ENCODE measurements around the gene GAB4.
"Not testable (repeated sequence)": the region's sequence is repeated elsewhere in the genome, so short reads cannot be mapped to it uniquely, and the experiment has no call there.

The GAB4 gene

DNA sequence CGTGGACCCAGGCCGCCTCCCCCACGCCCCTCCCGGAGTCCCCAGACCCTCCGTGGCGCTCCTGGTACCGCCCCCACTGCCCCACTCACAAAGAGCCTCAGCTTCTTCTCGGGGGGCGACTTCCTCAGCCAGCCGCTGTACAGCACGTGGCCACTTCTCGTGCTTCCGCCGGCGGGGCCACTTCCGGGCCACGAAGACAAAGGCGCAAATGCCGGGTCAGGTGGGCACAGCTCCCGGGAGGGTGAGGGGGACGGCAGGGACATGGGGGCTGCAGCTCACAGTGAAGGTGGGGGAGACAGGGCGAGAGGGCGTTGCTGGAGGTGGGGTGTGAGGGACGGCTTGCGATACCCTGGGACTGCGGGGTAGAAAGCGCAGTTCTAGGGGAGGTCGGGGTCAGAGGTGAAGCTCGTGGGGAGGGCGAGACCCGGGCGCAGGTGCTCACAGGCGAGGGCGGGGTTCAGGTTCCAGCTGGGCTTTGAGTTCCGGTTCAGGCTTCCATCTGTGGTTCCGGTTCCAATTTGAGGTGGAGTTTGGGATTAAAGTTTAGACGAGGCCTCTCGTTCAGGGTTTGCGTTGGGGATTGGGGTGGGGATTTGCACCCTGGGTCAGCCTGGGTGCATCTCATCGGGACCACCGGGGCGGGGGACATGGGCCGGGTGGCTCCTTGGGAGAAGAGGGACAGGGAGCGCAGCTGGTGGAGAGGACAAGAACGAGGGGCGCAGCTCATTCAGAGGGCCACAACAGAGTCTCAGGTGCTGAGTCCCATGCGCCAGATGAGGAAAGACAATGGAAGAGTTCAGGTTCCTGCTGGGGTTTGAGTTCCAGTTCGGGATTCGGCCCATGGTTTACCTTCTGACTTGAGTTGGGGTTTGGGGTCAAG is at the start of gene GAB4:
Gene GAB4, minus strand, starts transcription at position 371 of the 880 bp plus-strand sequence. Its CDS starts 108 bp downstream, at position 263.
- no peak for DNase-seq (ENCODE audit: low read depth)

DNA sequence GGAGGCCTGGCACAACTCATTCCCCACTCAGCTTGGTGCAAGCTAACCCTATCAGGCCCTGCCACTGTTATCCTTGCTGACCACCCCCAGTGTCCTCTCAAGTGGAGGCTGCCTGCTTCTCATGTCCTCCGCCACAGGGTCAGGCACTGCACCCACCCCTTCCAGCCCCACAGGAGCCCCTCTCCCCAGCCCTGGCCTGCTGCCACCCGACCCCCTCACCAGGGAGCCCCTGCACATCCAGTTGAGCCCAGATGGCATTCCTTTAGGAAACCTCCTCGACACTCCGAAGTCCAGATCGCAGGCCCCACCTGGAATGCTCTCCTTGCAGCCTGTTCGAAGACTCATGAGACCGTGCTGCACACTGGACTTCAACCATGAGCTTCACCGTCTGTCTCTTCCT is 48.8 kb upstream of the GAB4 start:
- DNase-seq (ENCODE audit: low read depth), result no peak

DNA sequence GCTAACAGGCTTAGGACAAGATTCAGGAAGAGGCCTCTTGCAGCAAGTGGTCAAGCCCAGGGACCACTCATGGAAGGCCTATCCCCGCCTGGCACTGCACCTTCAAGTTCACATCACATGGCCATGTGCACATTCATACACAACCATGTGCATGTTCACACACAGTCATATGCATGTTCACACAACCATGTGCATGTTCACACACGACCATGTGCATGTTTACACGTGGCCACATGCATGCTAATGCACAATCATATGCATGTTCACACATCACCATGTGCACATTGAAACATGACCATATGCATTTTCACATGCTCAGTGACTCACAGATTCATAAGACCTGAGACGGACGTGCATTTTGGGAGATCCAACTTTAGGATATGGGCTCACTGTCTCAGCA is 48.0 kb upstream of the GAB4 start:
- DNase-seq (ENCODE audit: low read depth), result no peak

GRCh38 chr22:17047656-17048055 is 39.6 kb upstream of the GAB4 start:
- DNase-seq (ENCODE audit: low read depth), result no peak

- DNase-seq (ENCODE audit: low read depth), result no peak
Observed at GRCh38 chr22:17046566-17047348, 38.7 kb upstream of the GAB4 start.

DNA sequence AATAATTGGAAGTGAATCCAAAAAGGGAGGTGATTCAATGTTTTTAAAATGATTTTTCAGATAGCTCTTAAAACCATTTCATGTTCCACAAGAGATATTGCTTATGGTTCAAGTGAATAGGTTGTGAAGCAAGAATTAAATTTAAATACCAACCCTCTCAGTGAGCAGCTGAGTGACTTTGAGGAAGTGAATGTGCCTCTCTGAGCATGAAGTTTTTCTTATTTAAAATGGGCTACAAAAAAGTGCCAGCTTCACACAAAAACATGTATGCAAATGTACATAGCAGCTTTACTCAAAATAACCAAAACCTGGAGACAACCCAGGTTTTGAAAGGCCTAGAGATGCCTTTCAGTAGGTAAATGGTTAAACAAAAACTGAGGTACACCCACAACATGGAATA is 35.5 kb upstream of the GAB4 start:
- no peak for DNase-seq (ENCODE audit: low read depth)

DNA sequence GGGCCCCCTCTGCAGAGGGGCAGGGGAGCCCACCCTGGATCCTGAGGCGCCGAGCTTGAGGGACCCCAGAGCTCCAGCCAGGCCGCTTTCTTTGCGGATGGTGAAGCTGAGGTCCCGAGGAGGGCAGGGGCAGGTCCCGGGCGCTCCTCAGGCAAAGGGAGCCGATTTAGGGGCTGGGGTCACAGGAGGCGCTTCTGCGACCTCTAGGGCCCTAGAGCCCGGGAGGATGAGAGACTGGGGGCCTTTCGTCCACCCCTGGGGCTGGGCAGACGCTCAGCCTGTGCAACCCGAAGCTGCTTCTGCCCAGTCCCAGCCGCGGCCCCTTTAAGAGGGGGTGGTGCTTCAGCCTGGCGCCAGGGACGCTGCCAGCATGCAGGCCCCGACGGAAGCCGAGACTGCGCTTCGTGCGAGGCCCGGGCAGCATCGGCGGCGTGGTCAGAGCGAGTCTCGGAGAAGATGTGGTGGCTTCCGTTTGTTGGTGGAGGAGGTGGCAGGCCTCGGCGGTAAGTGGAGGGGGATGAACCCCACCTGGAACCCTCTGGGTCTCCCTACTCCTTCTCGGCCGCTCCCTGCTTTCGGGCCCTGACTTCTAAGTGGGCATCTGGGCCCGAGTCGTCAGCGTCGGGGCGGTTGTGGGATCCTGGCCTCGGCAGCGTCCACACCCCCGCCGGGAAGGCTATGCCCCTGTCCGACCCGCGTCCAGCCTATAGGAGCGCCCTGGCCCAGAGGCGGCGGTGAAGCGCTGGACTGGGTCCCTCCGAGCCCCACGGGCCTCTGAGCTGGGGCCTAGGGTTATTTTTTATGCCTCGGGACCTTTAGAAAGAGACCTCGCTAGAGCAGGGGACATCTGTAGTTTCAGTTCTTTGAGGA is 29.1 kb upstream of the GAB4 start:
- not testable (repeated sequence) for DNase-seq (ENCODE audit: low read depth)

- not testable (repeated sequence) for DNase-seq (ENCODE audit: low read depth)
Observed at GRCh38 chr22:17035976-17036841, 28.2 kb upstream of the GAB4 start.

DNA sequence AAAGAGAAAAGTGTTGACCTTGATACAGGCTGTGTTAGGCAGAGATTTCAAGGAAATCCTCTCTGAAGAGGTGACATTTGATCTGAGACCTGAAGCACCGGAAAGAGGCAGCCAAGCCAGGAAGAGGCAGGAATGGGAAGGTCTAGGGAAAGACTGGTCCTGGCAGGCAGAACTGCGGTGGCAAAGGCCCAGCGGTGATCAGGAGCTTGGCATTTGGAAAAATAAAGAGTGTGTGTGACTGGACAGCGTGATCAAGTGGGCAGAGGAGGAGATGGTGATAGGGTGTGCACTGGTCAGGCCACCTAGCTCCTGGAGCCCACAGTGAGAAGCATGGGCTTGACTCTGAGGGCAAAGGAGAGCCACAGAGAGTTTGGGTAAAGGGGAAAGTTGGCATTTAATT is 27.2 kb upstream of the GAB4 start:
- no peak for DNase-seq (ENCODE audit: low read depth)

DNA sequence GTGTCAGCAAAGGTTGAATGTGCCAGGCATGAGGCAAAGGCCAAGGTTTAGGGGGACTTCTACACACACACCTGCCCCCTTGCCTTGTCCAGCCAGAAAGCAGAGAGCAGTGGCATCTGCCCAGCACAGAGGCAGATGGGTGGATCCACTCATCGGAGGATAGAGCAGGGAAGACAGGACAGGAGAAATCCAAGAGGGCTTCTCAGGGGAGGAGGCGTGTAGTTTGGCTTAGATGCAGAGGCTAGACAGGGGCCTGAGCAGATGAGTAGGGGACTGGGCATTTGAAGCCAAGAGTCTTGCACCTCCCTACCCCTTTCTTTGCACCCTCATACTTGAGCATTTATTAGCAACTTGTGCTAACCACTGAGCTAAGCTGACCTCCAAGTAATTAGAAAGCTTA is 26.5 kb upstream of the GAB4 start:
- DNase-seq (ENCODE audit: low read depth), result not testable (repeated sequence)

GRCh38 chr22:17032277-17032676 is 24.3 kb upstream of the GAB4 start:
- not testable (repeated sequence) for DNase-seq (ENCODE audit: low read depth)

- DNase-seq (ENCODE audit: low read depth), result not testable (repeated sequence)
Observed at GRCh38 chr22:17024380-17024779, 16.4 kb upstream of the GAB4 start.

GRCh38 chr22:17015552-17015951 is 7.5 kb upstream of the GAB4 start:
- not testable (repeated sequence) for DNase-seq (ENCODE audit: low read depth)

DNA sequence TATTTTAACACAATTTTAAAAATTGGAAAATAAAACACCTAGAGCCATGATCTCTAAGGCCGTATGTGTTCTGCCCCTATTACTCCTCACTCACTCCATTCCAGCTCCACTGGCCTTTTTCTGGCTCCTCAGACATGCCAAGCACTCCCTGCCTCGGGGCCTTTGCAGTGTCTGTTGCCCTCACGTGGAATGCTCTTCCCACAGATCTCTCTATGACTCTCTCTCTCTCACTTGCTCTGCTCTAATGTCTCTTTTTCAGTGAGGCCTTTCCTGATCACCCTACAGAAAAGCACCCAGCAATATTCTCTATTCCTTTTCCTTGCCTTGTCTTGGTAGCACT is 6.0 kb upstream of the GAB4 start:
- DNase-seq (ENCODE audit: low read depth), result not testable (repeated sequence)

- DNase-seq (ENCODE audit: low read depth), result no peak
Observed at GRCh38 chr22:17013396-17014100, 5.5 kb upstream of the GAB4 start.

DNA sequence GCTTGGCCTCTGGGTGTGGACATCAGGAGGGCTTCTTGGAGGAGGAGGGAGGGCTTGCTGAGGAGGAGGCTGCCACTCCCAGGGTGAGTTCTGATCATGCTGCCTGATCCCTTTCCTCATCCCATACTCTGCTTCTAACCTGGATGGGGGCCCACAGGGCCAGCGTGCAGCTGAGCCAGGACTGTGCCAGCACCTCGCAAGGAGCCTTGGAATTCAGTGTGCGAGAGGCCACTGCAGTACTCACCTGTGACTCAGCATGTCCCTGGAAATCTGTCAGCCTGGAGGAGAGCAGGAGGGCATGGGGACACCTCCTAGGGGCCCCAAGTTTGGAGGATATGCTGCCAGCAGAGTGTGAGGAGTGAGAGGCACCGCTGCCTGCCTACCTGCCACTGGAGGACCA is 4.2 kb upstream of the GAB4 start:
- no peak for DNase-seq (ENCODE audit: low read depth)

DNA sequence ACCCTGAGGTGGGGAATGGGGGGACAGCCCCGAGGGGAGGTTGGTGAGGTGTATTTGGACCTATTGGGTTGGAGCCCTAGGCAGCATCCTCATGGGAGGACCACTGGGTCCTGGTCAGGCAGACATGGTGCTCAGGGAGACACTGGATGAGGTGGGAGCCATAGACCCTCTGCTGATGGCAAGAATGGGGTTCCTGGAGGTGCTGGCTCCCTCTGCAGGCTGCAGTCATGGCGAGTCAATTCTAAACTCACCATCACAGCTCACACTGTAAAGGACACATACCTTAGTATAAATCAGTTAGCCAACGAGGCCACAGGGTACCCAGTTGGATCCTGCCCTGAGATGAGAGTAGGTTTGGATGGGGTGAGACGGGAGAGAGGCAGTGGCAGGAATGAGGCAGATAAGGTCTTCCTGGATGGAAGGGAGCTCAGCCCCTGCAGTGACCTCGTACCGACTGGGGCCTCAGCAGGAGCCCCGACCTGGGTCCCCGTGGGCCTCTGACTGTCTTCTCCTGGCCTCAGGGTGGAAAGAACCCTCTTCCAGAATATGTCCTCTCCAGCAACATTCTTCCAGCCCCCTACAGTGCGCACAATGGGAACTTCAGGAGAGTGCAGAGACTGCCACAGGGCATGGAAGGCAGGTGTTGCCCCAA is 1.7 kb upstream of the GAB4 start:
- no peak for DNase-seq (ENCODE audit: low read depth)

GRCh38 chr22:17007257-17007656 is 765 bp downstream of the GAB4 start:
- no peak for DNase-seq (ENCODE audit: low read depth)

GRCh38 chr22:16989915-16990314 is 18.1 kb downstream of the GAB4 start:
- no peak for DNase-seq (ENCODE audit: low read depth)

GRCh38 chr22:16988257-16988656 is 19.8 kb downstream of the GAB4 start:
- no peak for DNase-seq (ENCODE audit: low read depth)
